Activated CD8-positive, alpha-beta memory T cell treated with anti-CD3 and anti-CD28 coated beads for 1 hour (primary cell): Measurements from ENCODE around the gene OSBPL5.

Experiments used
- DNase-seq, 2 donors: peaks; one replicate each; pipeline ENCODE4 v3.0.0-alpha.2; 2020; ENCODE audit warnings: low read depth in 1 of 2; ENCODE audit errors: extremely low read depth in 1 of 2

Gene OSBPL5

DNA sequence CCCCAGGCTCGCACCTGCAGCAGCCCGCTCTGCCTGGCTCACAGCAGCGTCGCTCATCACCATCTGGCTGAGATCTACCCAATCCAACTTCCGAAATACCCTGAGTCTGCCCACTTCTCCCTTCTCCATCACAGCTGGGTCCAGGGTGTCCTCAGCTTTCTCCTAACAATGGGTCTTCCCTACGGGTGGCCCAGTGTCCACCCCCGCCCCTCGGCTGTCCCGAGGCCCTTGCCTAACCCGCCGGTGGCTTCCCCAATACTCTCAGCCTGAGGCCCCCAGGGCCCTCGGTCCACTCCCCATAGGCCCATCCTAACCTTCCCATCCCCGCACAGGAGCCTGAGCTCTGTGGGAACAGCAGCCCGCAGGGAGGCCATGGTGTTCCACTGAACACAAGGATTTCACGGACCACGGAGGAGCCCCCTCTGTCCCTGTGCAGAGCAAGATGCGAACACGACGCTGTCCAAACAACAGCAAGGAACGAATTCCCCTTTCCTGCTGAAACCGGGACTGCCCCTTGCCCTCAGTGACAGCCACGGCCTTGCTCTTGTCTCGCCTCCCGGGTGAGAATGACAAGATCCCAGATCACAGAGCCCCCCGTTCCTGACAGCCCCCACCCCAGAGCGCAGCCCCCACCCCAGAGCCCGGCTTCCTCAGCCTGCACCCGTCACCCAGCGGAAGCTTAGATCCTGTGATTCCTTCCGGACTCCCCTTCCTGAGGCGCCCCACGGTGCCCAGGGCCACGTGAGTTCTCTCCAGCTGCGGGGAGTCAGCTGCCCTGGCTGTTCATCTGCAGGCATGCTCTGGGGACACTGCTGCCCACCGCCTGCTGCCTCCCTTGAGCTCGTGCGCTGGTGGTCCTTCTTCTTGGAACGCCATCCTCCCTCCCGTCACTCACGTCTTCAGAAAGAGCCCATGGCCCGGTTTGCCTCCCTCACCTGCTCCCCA, 59.0 kb downstream of the OSBPL5 start:
- DNase-seq, result no peak

DNA sequence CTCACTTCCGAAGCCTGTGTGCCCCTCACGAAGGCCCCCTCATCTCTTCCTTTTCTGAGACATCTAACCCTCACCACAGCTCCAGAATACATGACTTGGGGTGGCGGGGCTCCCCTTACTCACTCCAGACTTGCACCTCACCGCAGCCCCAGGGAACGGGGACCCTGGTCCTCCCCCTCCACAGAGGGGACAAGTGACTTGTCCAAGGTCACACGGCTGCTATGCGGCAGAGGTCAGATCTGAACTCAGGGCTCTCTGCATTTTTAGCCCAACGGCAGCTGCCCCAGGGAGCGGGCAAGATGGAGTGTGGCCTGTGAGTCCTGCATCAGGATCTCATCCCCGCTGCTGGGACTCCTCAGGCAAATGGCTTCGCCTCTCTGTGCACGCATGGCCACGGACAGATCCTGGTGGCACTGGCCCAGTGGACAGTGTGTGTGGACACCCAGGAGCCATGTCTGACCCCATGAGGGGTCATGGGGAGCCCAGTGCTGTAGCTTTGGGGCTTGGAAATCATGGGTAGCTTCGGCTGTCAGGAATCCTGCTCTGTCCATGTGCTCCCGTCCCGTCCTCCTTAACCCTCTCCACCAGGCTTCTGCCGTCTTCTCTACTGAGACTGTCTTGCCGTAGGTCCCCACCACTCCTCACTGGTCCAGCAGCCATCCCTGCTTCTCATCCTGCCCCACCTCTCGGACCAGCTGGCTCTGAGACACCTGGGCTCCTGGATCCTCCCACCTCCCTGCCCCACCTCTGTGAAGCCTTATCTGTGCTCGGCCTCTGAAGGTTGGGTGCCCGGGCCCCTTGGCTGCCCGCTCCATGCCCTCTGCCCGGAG, 59.9 kb downstream of the OSBPL5 start:
- DNase-seq, result no peak

DNA sequence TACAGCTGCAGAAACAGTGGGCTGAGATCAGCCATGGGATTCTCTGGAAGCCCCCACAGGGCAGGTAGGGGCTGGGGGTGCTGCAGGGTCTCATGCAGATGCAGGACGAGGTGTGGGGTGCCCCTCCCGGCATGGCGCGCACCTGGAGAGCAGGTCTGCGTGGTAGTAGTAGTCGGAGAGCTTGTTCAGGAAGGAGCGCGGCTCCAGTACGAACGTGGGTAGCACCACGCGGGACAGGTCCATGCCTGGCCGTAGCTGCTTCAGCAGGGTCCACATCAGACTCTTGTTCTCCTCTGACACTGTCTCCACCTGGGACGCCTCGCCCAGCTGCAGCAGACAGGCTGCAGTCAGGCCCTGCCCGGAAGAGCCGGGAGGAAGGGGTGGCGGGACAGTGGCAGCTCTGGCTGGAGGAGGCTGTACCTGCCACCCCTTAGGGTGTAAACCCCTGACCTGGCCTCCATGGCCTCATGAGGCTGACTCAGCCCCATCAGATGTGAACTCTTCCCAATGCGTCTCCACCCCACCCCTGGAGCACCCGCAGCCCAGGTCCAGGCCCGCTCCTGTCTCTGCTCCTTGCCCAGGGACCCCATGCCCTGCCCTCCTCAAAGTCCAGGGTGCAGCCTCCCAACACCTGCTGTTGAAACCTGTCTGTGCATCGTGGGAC, 60.9 kb downstream of the OSBPL5 start:
- DNase-seq, result no peak

DNA sequence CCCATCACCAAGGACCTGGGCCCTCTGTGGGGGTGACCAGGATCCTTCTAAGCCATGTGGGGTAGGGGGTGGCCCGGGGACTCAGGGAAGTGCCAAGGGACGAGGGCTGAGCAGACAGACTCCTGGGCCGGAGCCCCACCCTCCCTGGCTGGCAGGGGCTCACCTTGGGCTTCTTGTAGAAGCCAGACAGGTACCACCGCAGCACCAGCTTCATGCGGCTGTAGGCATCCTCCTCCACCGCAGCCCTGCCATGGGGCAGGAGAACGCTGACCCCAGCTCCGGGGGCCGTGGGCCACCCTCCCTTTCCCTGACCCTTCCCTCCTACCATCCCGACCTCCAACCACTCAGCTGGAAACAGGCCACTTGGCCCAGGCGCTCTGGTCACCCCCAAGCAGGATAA, 62.0 kb downstream of the OSBPL5 start:
- DNase-seq, result no peak

DNA sequence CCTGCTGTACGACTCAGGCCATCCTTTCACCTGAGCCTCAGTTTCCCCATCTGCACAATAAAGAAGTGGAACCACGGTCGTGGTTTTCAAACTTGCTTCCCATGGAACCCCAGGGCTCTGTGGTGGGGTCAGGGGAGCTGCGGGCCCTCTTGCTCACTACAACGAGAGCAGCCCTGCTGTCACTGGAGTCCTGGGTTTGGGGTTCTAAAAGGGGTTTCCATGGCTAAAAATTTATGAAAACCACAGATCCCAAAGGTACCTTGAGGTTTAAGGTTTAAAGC, 62.5 kb downstream of the OSBPL5 start:
- DNase-seq, result no peak

DNA sequence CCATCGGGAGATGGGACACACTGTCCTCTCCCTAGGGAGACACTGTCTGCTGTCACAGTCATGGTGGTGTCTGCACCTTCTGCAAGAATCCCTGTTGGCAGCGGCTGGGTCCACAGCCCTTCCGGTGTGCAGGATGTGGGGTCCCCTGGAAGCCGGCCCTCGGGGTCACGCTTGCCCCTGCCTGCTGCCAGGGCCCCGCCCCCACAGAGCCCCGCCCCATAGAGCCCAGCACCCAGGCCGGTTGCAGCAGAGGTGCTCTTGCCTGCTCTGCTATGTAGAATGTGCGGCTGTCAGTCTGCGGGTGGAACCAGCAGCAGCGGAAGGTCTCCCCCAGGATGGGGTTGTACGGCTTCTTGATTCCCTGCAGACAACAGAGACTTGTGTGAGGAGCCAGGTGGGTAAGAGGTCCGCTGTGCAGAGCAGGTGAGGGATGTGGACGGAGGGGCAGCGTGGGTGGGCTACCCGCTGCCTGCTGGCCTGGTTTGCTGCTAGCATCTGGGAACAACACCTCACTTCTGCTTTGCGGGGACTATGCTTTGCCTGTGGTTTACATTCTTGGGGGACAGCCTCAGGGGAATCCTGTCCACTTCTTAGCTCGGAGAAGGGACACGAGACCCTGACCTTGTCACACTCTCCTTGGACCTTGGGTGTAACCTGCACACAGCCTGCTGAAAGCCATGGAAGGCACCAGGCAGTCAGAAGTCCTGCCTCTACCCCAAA, 63.0 kb downstream of the OSBPL5 start:
- no peak for DNase-seq

DNA sequence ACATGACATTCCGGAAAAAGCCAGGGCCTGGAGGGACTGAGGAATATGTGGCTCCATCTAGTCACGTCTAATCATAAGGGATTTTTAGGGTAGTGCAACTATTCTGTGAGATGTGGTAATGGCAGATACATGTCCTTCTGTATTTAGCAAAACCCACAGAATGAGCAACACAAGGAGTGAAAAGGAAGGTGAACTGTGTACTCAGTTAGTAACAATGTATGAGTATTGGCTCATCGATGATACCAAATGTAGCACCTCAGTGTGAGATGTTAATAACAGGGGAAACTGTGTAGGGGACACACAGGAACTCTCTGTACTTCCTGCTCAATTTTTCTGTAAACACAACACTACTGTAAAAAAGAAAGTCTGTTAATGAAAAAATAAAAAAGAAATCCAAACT, 65.9 kb downstream of the OSBPL5 start:
- DNase-seq, result no peak

DNA sequence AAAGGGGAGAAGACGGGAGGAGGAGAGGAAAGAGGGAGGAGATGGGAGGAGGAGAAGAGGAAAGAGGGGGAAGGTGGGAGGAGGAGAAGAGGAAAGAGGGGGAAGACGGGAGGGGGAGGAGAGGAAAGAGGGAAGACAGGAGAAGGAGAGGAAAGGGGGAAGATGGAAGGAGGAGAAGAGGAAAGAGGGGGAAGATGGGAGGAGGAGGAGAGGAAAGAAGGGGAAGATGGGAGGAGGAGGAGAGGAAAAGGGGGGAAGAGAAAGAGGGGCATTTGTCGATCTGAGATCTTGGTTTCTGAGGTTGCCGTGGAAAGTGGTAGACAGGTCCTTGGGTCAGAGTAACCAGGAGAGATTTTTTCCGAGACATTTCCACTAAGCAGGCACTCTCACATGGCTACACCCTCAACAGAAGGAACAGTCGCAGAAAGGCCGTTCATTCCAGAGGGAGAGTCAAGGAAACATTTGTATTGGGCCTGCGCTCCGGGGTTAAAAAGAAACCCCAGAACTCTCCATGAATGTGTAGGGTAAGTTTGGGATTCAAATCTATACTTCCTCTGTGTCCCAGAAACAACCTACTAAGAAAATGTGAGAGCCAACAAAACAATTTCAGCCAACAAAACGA, 68.1 kb downstream of the OSBPL5 start:
- DNase-seq, result no peak

DNA sequence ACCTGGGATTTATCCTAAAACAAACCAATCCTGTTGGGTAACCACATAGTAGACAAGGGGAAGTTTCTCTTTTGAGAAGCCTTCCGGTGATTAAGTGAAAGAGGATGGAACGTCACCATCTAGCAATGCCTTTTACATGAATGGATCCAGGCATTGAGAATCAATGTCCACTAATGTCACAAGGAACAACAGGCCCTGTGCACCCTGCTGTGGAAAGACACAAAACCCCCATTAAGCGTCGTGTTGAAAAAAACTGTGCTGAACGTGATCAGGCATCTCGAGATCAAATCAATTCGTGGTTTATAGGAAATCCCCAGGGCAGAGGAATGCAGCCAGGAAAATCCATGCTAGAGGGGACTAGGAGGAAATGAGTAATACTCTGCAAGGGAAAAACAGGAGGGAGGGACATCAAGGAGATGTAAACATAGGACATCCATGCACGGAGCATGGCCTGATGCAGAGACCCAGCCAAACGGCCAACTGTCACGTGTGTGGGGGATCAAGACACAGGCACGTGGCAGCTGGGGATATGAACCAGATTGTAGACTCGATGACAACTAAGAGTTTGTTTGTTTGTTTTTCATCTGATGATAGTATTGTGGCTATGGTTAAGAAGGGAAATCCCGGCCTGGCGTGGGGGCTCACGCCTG, 69.3 kb downstream of the OSBPL5 start:
- DNase-seq, result no peak

DNA sequence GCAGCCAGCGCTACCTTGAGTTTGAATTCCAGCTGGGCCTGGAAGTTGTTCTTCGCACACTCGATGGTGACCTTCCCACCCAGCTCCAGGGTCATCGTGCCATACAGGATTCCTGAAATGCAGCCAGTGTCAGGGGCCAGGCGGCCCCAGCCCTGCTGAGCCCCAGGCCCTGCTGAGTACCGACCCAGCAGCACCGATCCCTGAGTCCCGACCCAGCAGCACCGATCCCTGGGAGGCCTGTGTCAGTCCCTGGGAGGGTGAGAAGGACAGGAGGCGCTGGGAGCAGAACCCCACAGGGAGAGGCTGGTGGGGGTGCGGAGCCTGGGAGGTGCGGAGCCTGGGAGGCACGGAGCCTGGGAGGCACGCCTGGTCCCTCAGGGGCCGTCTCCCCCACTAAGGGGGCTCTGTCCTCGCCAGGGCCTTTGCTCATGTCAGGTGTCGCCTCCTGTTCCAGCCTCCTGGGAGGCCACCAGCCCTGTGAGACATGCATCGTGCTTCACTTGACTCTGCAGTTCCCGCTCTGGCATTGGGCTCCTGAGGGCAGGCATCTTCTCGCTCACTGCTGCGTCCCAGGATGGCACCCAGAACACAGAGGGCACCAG, 70.8 kb downstream of the OSBPL5 start:
- no peak for DNase-seq

DNA sequence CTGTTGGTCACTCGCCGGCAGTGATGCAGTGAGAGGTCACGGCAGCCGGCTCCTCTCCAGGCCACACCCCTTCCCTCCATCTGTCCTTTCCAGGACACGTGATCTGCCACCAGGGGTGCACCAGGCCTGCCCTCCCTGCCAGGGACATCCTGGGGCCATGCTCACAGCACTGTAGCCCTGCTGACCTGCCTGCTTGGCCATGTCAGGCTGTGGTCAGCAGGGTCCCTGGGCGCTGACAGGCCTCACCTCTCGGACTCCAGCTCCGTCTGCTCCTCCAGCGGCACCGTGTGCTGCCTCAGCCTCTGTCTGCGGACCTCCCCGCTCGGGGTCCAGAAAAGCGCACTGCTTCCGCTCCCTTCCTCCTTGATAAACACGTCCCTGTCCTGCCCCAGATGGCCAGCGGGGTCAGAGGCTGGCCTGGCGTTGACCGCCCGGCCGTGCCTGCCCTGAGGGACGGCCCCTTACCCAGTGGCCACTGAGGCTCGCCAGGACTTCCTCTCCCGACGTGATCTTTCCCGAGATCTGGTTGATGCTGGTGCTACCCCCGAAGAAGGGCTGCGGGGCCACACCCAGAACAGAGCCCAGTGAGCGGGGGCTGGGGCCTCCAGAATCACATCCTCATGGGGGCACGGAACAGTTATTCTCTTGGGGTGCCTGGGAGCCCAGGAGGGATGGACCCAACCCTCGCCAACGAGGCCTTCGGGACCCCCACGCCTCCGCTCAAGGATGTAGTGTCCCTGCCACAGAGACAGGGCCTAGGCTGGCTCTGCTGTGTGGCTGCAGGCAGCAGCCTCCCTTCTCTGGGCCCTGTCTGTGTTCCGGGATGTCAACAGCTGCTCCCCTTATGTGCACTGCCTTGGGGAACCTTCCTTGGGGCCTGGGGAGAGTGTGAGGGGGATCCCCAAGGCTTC, 71.6 kb downstream of the OSBPL5 start:
- DNase-seq, result no peak

DNA sequence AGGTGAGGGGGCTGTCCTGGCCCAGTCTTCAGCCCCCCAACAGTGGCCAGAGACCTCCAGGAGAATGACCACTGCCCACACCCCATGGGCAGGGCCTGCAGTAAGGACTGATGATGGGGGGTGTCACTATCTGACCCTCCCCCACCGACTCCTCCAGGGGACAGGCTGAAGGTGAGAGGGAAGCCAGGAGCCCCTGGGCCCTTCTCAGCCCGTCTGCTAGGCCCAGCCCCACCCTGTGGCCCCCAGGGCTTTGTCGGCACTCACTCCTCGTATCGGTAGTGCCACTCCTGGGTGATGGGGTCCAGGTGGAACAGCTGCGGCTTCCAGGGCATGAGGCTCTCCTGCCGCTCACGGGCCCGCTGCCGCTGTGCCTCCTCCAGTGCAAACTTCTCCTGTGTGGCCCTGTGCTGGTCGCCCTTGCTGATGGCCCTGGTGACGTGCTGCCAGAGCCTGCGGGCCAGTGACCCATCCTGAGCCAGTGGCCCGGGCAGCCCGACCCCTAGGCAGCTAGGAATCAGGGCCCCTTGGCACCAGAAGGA, 72.4 kb downstream of the OSBPL5 start:
- no peak for DNase-seq

DNA sequence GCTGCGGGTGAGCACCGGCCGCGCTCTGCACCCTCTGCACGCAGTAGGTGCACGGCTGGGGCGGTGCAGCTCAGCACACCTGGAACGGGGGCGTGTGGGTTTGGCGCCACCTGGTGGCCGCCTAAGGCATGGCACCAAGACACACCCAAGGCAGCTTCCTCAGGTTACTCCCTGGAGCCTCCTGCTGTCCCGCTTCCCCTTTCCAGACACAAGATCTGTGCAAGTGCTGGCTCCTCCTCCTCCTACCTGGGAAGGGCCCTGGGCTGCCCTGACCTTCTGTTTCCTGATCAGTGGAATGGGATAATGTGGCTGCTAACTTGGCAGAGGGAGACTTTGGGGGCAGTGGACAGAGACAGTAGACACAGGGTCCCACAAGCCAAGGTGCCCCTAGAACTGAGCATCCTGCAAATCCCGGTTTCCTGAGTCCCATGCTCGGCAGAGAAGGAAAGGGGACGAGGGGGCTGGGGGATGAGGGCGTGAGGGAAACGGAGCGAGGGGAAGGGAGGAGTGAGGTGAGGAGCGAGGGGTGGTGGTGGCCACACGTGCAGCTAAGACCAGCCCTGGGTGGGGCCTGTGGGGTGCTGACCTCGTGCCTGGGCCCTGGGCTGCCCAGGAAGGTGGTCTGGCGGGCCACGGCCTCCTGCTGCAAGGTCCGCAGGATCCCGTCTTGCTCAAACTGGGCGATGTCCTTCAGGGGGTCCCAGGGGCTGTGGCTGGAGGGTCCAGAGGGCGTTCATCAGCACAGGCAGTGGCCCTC, 73.1 kb downstream of the OSBPL5 start:
- DNase-seq, result peak; percentile 19 to 53

DNA sequence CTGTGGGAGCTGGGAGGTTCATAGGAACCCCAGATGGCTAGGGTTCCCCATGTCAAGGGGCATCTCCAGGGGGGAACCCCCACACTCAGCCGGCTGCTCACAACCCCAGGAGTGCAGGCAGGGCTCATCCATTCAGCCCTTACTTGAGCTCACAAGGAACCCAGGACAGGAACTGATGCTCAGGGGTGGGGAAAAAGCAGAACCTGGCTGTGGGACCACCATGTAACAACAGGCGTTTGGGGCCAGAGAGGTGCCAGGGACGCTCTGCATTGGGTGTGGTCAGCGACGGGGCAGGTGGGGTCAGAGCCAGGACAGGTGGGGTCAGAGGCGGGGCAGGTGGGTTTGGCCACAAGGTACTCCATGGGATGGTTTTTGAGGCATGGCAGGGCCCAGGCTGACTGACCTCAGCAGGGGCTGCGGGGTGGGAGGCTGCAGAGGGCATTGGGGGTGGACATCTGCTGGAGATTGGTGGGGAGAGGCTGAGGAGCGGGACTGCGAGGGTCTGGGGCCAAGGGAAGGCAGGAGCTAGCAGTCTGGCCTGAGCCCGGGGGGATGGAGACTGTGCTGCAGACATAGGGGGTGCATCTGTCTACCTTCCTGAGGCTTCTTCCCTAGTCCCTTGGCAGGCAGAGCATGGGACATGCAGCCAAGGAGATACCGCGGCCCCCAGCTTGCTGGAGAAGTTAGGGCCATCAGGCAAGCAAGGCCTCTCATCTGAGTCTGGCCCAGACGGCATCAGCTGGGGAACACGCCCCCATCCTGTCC, 73.8 kb downstream of the OSBPL5 start:
- DNase-seq, result no peak

DNA sequence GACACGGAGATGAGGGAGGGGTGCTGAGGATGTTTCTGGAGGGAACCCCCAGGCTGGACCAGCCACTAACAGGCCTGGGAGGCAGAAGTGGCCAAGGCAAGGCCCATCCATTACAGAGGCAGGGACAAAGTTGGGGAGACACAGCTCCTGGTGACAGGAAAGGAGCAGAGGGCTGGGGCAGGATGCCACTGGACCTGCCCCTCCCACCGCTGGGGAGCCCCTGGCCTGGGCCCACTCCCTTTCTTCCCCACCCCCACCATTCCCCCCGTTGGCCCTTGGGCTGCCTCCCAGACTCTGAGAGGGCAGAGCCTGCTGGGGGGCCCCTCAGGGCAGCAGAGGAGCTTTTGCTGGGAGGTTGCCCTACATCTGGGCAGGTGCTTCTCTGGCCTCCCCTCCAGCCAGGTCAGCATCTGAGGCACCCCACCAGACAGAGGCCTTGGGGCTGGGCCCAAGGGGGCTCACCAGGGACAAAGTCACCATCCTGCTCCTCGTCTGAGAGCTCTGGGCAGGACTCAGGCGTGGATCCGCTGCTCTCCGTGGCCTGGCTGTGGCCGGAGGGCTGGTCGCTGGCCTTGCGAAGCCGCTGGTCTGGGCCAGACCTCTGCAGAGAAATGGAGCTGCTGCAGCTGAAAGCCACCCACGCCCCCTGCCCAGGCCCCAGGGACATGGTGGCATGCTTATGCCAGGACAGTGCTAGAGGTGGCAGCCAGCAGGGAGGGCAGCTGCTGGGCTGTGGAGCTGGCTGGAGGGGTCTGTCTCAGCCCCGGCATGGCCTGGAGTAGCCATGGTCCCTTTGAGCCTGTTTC, 74.8 kb downstream of the OSBPL5 start:
- DNase-seq, result no peak
